Activated CD4-positive, CD25-positive, alpha-beta regulatory T cell treated with anti-CD3 and anti-CD28 coated beads, Interleukin-2, amount 50 U/mL, for 24 hours (primary cell): ENCODE data around the gene BANK1.

ENCODE experiments used
- ATAC-seq, 2 donors: fragments of 150-1000 bp; cut with Tn5 transposase; one replicate each; pipeline ENCODE4 v1.10.0; 2021; ENCODE audit warnings: mild to moderate bottlenecking in 1 of 2, moderate library complexity in 1 of 2

BANK1 gene

GRCh38 chr4:101823864-101824263 is 33.3 kb downstream of the BANK1 start:
- ATAC-seq = no peak

GRCh38 chr4:101824500-101824899 is 34.0 kb downstream of the BANK1 start:
- ATAC-seq = no peak

- no peak for ATAC-seq
These were observed 35.4 kb downstream of the BANK1 start for GRCh38 chr4:101825953-101826352.

GRCh38 chr4:101831816-101832215 is 41.3 kb downstream of the BANK1 start:
- ATAC-seq = no peak

- ATAC-seq = no peak
These were observed 43.0 kb downstream of the BANK1 start for GRCh38 chr4:101833480-101833879.

GRCh38 chr4:101835121-101835904 is 44.8 kb downstream of the BANK1 start:
- no peak for ATAC-seq

- no peak for ATAC-seq
These were observed 52.5 kb downstream of the BANK1 start for GRCh38 chr4:101843054-101843453.

- ATAC-seq = no peak
These were observed 56.0 kb downstream of the BANK1 start for GRCh38 chr4:101846550-101846949.

- ATAC-seq = no peak
These were observed 60.2 kb downstream of the BANK1 start for GRCh38 chr4:101850698-101851097.

- no peak for ATAC-seq
These were observed 61.1 kb downstream of the BANK1 start for GRCh38 chr4:101851672-101852071.

GRCh38 chr4:101853028-101853427 is 62.5 kb downstream of the BANK1 start:
- no peak for ATAC-seq

- ATAC-seq = no peak
These were observed 63.2 kb downstream of the BANK1 start for GRCh38 chr4:101853691-101854090.

GRCh38 chr4:101855239-101855638 is 64.7 kb downstream of the BANK1 start:
- no peak for ATAC-seq

GRCh38 chr4:101856149-101856548 is 65.6 kb downstream of the BANK1 start:
- no peak for ATAC-seq

GRCh38 chr4:101857176-101857575 is 66.6 kb downstream of the BANK1 start:
- no peak for ATAC-seq

GRCh38 chr4:101858641-101859040 is 68.1 kb downstream of the BANK1 start:
- no peak for ATAC-seq

- ATAC-seq = no peak
These were observed 72.1 kb downstream of the BANK1 start for GRCh38 chr4:101862595-101862994.

GRCh38 chr4:101864660-101865059 is 74.1 kb downstream of the BANK1 start:
- no peak for ATAC-seq

- ATAC-seq = no peak
These were observed 75.1 kb downstream of the BANK1 start for GRCh38 chr4:101865501-101866062.

GRCh38 chr4:101870874-101871273 is 80.3 kb downstream of the BANK1 start:
- ATAC-seq = no peak

- ATAC-seq = no peak
These were observed 81.6 kb downstream of the BANK1 start for GRCh38 chr4:101871962-101872676.

GRCh38 chr4:101885574-101885973 is 95.0 kb downstream of the BANK1 start:
- ATAC-seq = no peak

GRCh38 chr4:101886826-101887225 is 96.3 kb downstream of the BANK1 start:
- ATAC-seq = no peak

- no peak for ATAC-seq
These were observed 97.9 kb downstream of the BANK1 start for GRCh38 chr4:101888472-101888871.
